Immature natural killer cell (primary cell): Measurements from ENCODE around the gene KRT14. TPM values are rescaled to one million over a fixed set of nuclear protein-coding genes. Genes with fewer than 3 reads are reported as not detected.
"Not testable (repeated sequence)": the region's sequence is repeated elsewhere in the genome, so short reads cannot be mapped to it uniquely, and the experiment has no call there.

Experiments used
- DNase-seq, 3 donors: peaks; one replicate each; pipeline ENCODE4 v3.0.0; 2022; ENCODE audit warnings: mixed read lengths in 1 of 3
- H3K27ac Mint-ChIP-seq, 6 donors: one replicate each; pipeline ENCODE4 v1.8.0; 2020; ENCODE audit warnings: mixed read lengths in 6 of 6, mild to moderate bottlenecking in 5 of 6, inconsistent platforms in 4 of 6, moderate library complexity in 3 of 6
- H3K27me3 Mint-ChIP-seq, 3 donors: one replicate each; pipeline ENCODE4 v1.8.0; 2020 to 2021; ENCODE audit warnings: low read depth in 3 of 3, mild to moderate bottlenecking in 3 of 3, mixed read lengths in 3 of 3, moderate library complexity in 3 of 3, inconsistent platforms in 1 of 3
- H3K36me3 Mint-ChIP-seq, 3 donors: one replicate each; pipeline ENCODE4 v1.8.0; 2020; ENCODE audit warnings: mixed read lengths in 3 of 3, inconsistent platforms in 2 of 3, mild to moderate bottlenecking in 2 of 3
- H3K4me1 Mint-ChIP-seq, 2 donors: one replicate each; pipeline ENCODE4 v1.8.0; 2020; ENCODE audit warnings: inconsistent platforms in 2 of 2, mild to moderate bottlenecking in 2 of 2, mixed read lengths in 2 of 2, moderate library complexity in 1 of 2
- H3K4me3 Mint-ChIP-seq, 5 donors: one replicate each; pipeline ENCODE4 v1.8.0; 2020; ENCODE audit warnings: mild to moderate bottlenecking in 5 of 5, mixed read lengths in 5 of 5, inconsistent platforms in 3 of 5, moderate library complexity in 3 of 5
- H3K9me3 Mint-ChIP-seq, 6 donors: one replicate each; pipeline ENCODE4 v1.8.0; 2020; ENCODE audit warnings: mild to moderate bottlenecking in 6 of 6, mixed read lengths in 6 of 6, inconsistent platforms in 4 of 6, moderate library complexity in 3 of 6
- polyA plus RNA-seq, 3 donors: library from polyadenylated mRNA; unstranded; fragments of 300-500 nt; fragmentation: Illumina TruSeq; gene quantifications; one replicate each; pipeline ENCODE4 v1.2.3, GENCODE V29; 2021

KRT14 gene
- polyA plus RNA-seq, 3 donors from 2014 or later: not detected

GRCh38 chr17:41547921-41548843 is 38.5 kb downstream of the KRT14 start:
- Mint-ChIP-seq H3K4me1 (peaks cover 15 to 19% of the 10 kb centered on the region in 2 donors), H3K27me3 (peaks cover 5 to 8% (median 5%) of the 10 kb centered on the region in 3 donors), H3K27ac (no peak overlapping the region), H3K36me3 (no peaks in the 10 kb centered on the region), H3K4me3 (peak overlapping the region in 4 of 5 donors; percentile 45 to 71 (median 57)), H3K9me3 (no peaks in the 10 kb centered on the region)
- DNase-seq: no peak

DNA sequence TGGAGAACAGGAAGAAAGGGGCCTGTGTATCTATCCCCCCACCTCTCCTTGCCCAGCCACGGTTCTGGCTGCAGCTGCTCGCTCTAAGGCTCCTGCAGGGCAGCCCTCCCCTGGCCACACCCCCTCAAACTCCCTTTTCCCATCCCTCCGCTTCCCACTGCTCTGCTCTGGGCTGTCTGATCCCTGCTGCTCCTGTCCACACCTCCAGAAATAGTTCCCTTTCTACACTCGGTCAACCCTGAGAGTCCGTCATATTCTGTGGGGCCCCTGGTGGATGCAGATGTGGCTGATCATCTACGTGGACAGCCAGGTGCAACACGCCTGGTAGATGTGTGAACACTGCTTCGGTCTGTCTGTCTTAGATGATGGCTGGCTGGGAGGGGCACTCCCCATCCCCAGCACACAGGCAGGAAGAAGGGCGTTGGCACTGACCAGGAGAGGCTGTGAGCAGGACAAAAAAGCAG is 39.3 kb downstream of the KRT14 start:
- H3K27ac Mint-ChIP-seq: no peak overlapping the region
- H3K27me3 Mint-ChIP-seq: peaks cover 2 to 6% (median 2%) of the 10 kb centered on the region in 3 donors
- no peaks in the 10 kb centered on the region for H3K9me3 Mint-ChIP-seq
- peaks cover 15 to 19% of the 10 kb centered on the region in 2 donors for H3K4me1 Mint-ChIP-seq
- no peak for DNase-seq
- H3K4me3 Mint-ChIP-seq: no peak overlapping the region
- no peaks in the 10 kb centered on the region for H3K36me3 Mint-ChIP-seq

DNA sequence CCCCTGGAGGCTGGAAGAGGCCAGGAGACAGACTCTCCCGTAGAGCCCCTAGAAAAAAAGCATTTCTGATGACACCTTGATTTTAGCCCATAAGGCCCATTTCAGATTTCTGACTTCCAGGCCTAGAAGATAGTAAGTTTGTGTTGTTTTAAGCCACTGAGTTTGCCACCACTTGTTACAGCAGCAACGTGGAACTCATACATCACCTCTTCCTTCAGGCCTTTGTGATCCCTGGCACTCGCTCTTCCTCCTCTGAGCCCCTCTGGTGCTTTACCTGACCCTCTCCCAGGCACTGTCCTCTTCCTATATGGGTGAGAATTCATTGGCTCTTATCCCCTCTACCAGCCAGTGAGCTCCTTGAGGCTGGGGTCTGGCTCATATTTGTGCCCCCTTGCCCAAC is 39.9 kb downstream of the KRT14 start:
- H3K36me3 Mint-ChIP-seq: no peaks in the 10 kb centered on the region
- H3K4me3 Mint-ChIP-seq: no peak overlapping the region
- peaks cover 15 to 19% of the 10 kb centered on the region in 2 donors for H3K4me1 Mint-ChIP-seq
- H3K27ac Mint-ChIP-seq: no peak overlapping the region
- no peaks in the 10 kb centered on the region for H3K9me3 Mint-ChIP-seq
- peaks cover 2 to 6% (median 2%) of the 10 kb centered on the region in 3 donors for H3K27me3 Mint-ChIP-seq
- DNase-seq: no peak

DNA sequence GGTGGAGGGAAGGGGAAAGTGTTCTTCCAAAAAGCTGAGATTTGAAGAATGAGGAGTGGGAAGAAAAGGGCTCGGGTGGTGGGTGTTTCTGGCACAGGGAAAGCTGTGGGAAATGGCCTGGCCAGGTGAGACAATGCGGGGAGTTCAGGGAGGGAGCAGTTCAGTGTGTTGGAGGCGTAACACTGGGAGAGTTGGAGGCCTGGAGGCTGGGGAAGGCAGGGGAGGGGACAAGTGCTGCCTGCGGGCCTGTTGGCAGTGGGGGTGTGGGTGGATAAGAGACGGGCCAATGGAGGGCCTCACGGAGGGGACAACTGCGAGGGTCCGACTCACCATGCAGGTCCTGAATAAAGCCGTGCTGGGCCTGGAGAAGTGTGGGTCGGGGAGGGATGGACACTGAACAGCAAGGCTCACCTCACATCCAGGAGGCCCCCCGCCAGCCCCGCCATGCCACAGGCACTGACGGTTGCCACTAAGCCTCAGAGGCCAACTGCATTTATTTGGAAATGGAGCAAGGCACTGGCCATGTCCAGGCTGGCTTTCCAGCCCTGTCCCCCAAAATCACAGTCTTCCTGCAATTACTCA is 40.8 kb downstream of the KRT14 start:
- peaks cover 2 to 6% (median 2%) of the 10 kb centered on the region in 3 donors for H3K27me3 Mint-ChIP-seq
- no peak overlapping the region for H3K27ac Mint-ChIP-seq
- no peak overlapping the region for H3K4me3 Mint-ChIP-seq
- DNase-seq: no peak
- no peaks in the 10 kb centered on the region for H3K36me3 Mint-ChIP-seq
- peaks cover 15 to 19% of the 10 kb centered on the region in 2 donors for H3K4me1 Mint-ChIP-seq
- no peaks in the 10 kb centered on the region for H3K9me3 Mint-ChIP-seq

DNA sequence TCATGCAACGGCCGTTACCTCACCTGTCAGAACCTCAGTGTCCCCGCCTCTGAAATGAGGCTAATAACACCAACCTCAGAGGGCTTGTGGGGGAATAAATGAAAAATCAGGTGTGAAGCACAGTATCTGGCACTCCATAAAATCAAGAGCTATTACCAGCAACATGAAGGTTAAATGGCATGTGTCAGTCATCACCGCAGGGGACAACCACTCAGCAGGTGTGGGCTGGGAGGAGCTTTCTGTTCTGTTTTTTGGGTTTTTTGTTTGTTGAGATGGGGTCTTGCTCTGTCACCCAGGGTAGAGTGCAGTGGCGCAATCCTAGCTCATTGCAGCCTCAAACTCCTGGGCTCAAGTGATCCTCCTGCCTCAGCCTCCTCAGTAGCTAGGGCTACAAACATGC is 41.8 kb downstream of the KRT14 start:
- DNase-seq: no peak
- H3K4me3 Mint-ChIP-seq: no peak overlapping the region
- peaks cover 2 to 6% (median 2%) of the 10 kb centered on the region in 3 donors for H3K27me3 Mint-ChIP-seq
- H3K36me3 Mint-ChIP-seq: no peaks in the 10 kb centered on the region
- peaks cover 15 to 19% of the 10 kb centered on the region in 2 donors for H3K4me1 Mint-ChIP-seq
- H3K9me3 Mint-ChIP-seq: no peaks in the 10 kb centered on the region
- no peak overlapping the region for H3K27ac Mint-ChIP-seq

- Mint-ChIP-seq H3K4me3 (no peak overlapping the region), H3K27me3 (peaks cover 2 to 5% (median 2%) of the 10 kb centered on the region in 3 donors)
- DNase-seq: no peak
Measured at GRCh38 chr17:41544491-41544892, 42.2 kb downstream of the KRT14 start.

DNA sequence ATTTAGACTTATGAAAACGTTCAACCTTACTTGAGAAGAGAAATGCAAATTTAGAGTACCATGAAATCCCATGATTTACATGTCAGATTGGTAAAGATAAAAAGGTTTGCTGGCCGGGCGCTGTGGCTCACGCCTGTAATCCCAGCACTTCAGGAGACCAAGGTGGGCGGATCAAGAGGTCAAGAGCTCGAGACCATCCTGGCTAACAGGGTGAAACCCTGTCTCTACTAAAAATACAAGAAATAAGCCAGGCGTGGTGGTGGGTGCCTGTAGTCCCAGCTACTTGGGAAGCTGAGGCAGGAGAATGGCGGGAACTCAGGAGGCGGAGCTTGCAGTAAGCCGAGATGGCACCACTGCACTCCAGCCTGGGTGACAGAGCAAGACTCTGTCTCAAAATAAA is 43.9 kb downstream of the KRT14 start:
- H3K4me3 Mint-ChIP-seq, H3K27ac Mint-ChIP-seq, H3K27me3 Mint-ChIP-seq, H3K4me1 Mint-ChIP-seq, H3K36me3 Mint-ChIP-seq, H3K9me3 Mint-ChIP-seq, DNase-seq: not testable (repeated sequence)

More at GRCh38 chr17:41544491-41544892, 42.2 kb downstream of the KRT14 start:
- H3K27ac Mint-ChIP-seq: no peak overlapping the region
- H3K4me1 Mint-ChIP-seq: peaks cover 14 to 17% of the 10 kb centered on the region in 2 donors
- H3K36me3 Mint-ChIP-seq: no peaks in the 10 kb centered on the region
- no peaks in the 10 kb centered on the region for H3K9me3 Mint-ChIP-seq

GRCh38 chr17:41542357-41542756 is 44.3 kb downstream of the KRT14 start:
- no peaks in the 10 kb centered on the region for H3K9me3 Mint-ChIP-seq
- no peak overlapping the region for H3K4me3 Mint-ChIP-seq
- no peak overlapping the region for H3K27ac Mint-ChIP-seq
- H3K27me3 Mint-ChIP-seq: peaks cover 0 to 2% (median 1%) of the 10 kb centered on the region in 3 donors
- no peak for DNase-seq
- H3K36me3 Mint-ChIP-seq: no peaks in the 10 kb centered on the region
- no peaks in the 10 kb centered on the region for H3K4me1 Mint-ChIP-seq

GRCh38 chr17:41540921-41541625 is 45.6 kb downstream of the KRT14 start:
- Mint-ChIP-seq H3K27me3 (peaks cover 0 to 12% (median 2%) of the 10 kb centered on the region in 3 donors), H3K4me1 (no peaks in the 10 kb centered on the region), H3K36me3 (no peaks in the 10 kb centered on the region), H3K27ac (no peak overlapping the region), H3K4me3 (no peak overlapping the region), H3K9me3 (no peaks in the 10 kb centered on the region)
- DNase-seq: no peak

DNA sequence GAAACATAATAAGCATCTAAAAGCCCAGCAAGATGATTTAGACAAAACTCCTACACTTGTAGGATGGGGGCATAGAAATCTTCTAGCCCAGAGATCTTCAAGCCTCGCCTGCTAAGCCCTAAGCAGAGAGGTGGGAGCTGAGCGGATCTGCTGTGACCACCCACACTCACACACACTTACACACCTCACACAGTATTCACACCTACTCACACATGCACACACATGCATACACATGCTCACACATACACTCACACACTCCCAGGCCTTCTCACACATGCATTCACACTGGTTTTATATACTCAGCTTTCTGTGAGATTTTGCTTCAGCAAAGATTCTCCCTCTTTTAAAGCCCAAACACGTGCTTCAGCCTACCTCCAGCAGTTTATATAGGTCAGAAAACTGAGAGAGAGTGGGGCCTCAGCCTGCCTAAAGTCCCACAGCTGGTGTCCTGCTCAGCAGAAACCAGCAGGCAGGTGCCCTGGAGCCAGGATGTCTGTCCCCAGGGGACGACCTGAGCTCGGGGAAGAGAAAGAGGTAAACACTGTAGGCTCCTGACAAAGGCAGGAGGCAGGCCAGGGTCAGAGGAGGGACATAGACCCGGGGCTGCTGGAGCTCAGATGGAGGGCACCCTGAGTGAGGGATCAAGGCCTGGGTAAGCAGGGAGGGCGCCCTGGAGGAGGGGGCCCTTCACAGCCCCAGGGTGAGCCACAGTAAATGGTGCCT is 46.6 kb downstream of the KRT14 start:
- peaks cover 0 to 14% (median 2%) of the 10 kb centered on the region in 3 donors for H3K27me3 Mint-ChIP-seq
- H3K4me3 Mint-ChIP-seq: no peak overlapping the region
- no peak overlapping the region for H3K27ac Mint-ChIP-seq
- no peaks in the 10 kb centered on the region for H3K36me3 Mint-ChIP-seq
- no peaks in the 10 kb centered on the region for H3K4me1 Mint-ChIP-seq
- DNase-seq: no peak
- H3K9me3 Mint-ChIP-seq: no peaks in the 10 kb centered on the region

DNA sequence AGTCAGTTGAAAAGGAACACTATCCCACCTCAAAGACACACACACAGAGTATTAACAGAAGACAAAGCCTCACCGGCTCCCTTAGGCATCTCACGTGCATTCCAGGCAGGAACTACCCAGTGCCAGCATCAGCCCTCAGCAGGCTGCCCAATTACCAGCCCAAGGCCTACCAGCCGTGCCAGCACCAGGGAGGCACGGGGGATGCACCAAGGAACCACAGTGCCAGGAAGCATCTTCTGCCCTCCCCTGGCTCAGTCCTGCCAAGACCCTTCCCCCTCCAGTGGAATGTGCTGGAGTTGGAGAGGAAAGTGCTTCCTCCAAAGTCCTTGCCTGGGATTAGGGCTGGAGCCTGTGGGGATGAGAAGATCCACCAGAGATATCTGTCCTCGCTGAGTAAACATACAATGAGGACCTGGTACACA is 47.6 kb downstream of the KRT14 start:
- H3K27ac Mint-ChIP-seq: no peak overlapping the region
- H3K36me3 Mint-ChIP-seq: no peaks in the 10 kb centered on the region
- no peak for DNase-seq
- no peak overlapping the region for H3K4me3 Mint-ChIP-seq
- no peaks in the 10 kb centered on the region for H3K9me3 Mint-ChIP-seq
- H3K4me1 Mint-ChIP-seq: no peaks in the 10 kb centered on the region
- peaks cover 0 to 14% (median 2%) of the 10 kb centered on the region in 3 donors for H3K27me3 Mint-ChIP-seq

DNA sequence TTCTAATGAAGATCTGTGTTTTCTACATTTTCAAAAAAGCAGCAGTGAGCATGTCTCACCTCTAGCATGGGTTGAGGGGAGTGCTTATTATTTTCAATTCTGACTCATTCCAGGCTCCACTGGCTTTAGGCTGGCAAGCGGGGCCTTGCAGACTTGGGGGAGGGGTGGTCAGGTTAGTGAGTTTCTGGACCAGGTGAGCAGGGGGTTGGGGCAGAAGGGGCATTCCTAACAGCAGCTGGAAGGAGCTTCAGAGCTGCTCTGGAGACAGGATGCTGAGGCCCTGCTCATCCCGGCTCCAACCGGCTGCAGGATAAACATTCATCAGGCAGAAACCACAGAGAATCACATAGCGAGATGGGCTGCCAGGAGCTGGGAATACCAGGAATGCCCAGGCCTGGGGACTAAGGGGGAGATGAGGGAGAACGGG is 48.1 kb downstream of the KRT14 start:
- H3K4me3 Mint-ChIP-seq: no peak overlapping the region
- no peaks in the 10 kb centered on the region for H3K36me3 Mint-ChIP-seq
- DNase-seq: no peak
- no peak overlapping the region for H3K27ac Mint-ChIP-seq
- no peaks in the 10 kb centered on the region for H3K9me3 Mint-ChIP-seq
- peaks cover 0 to 14% (median 2%) of the 10 kb centered on the region in 3 donors for H3K27me3 Mint-ChIP-seq
- H3K4me1 Mint-ChIP-seq: no peaks in the 10 kb centered on the region

DNA sequence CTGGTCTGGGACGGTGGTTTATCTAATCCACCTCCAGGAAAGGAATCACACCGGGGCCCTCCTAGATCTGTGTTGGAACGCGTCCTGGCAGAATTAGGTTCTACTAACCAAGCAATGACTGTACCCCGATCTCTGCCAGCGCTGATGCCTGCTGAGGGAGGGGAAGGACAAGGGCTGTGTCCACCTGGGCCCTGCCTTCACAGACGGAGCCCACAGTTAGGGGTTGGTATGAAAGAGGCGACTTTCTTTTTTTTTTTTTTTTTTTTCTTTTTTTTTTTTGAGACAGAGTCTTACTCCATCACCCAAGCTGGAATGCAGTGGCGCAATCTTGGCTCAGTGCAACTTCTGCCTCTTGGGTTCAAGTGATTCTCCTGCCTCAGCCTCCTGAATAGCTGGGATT is 48.7 kb downstream of the KRT14 start:
- H3K36me3 Mint-ChIP-seq: no peaks in the 10 kb centered on the region
- H3K4me3 Mint-ChIP-seq: no peak overlapping the region
- no peak for DNase-seq
- no peak overlapping the region for H3K27ac Mint-ChIP-seq
- peaks cover under 1 to 14% (median 4%) of the 10 kb centered on the region in 3 donors for H3K27me3 Mint-ChIP-seq
- H3K4me1 Mint-ChIP-seq: no peaks in the 10 kb centered on the region
- no peaks in the 10 kb centered on the region for H3K9me3 Mint-ChIP-seq
